GM19438 (cell line): ENCODE data around the gene PCDHB14.

Experiments used
- ATAC-seq: cut with Tn5 transposase; IDR thresholded peaks from one replicate; pipeline ENCODE4 v1.9.1; 2021; ENCODE audit warnings: low read depth; ENCODE audit not compliant: unreplicated experiment

Gene PCDHB14

GRCh38 chr5:141261238-141261546 is 38.0 kb downstream of the PCDHB14 start:
- no peak for ATAC-seq

GRCh38 chr5:141269195-141269594 is 46.1 kb downstream of the PCDHB14 start:
- ATAC-seq: no peak

GRCh38 chr5:141272906-141273305 is 49.8 kb downstream of the PCDHB14 start:
- ATAC-seq: no peak
